ENCODE measurements around the gene NCOA1. TPM values are rescaled to one million over a fixed set of nuclear protein-coding genes. Genes with fewer than 3 reads are reported as not detected.

Gene NCOA1
- total RNA-seq, 4 donors from 2014 or later: 33.9 to 91.2 (median 60.1) TPM

DNA sequence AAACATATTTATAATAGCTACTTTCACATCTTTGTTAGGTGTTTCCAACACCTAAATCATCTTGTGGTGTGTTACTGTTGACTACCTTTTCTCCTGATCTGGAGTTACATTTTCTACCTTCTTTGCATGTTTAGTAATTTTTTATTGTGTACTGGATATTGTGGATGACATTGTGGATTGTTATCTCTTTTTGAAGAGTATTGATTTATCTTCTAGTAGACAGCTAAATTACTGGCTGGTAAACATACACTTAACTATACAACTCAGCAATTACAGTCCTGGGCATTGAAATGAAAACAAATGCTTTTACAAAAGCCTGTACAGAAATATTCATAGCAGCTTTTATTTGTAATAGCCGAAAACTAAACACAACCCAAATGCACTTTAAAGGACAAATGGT, 151.3 kb downstream of the NCOA1 start:
- DNase-seq: no peak
- Histone ChIP-seq H3K27me3 (no peaks in the 10 kb centered on the region), H3K9me3 (no peaks in the 10 kb centered on the region), H3K27ac (no peak overlapping the region), H3K36me3 (no peaks in the 10 kb centered on the region), H3K4me3 (no peak overlapping the region), H3K4me1 (no peaks in the 10 kb centered on the region)
- in situ Hi-C loops (cut with MboI; ENCODE audit: low sequenced_read_pairs in 4 of 4) (no loop called here), intact Hi-C loops (cut with DNase I; ENCODE audit: low total_unique reads) (no loop called here)
- TF ChIP-seq, protein P1, sequence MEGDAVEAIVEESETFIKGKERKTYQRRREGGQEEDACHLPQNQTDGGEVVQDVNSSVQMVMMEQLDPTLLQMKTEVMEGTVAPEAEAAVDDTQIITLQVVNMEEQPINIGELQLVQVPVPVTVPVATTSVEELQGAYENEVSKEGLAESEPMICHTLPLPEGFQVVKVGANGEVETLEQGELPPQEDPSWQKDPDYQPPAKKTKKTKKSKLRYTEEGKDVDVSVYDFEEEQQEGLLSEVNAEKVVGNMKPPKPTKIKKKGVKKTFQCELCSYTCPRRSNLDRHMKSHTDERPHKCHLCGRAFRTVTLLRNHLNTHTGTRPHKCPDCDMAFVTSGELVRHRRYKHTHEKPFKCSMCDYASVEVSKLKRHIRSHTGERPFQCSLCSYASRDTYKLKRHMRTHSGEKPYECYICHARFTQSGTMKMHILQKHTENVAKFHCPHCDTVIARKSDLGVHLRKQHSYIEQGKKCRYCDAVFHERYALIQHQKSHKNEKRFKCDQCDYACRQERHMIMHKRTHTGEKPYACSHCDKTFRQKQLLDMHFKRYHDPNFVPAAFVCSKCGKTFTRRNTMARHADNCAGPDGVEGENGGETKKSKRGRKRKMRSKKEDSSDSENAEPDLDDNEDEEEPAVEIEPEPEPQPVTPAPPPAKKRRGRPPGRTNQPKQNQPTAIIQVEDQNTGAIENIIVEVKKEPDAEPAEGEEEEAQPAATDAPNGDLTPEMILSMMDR (IDR thresholded peaks at IDR 0.05 in 4 of 5, conservative IDR thresholded peaks at IDR 0.05 in 1 of 5): no peak
- TF ChIP-seq POLR2A (IDR thresholded peaks at IDR 0.05): no peak
- no peak for ATAC-seq

DNA sequence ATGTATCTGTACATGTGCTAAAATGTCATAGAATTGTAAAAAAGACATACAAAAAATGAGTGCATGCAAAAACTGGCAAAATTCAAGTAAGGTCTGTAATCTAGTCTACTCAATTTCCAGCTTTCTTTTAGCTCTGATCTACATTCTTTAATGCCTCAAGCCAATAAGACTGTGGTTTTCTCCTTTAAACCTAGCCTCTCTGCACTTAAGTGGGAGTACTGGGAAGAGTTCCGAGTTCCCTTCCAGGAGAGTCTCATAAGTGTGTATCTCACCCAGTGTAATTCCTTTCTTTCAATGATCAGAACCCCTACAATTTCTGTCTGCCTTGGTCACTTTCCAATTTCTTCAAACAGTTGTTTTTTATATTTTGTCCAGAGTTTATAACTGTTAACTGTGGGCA, 152.0 kb downstream of the NCOA1 start:
- intact Hi-C loops (cut with DNase I; ENCODE audit: low total_unique reads): no loop called here
- H3K9me3 ChIP-seq: no peaks in the 10 kb centered on the region
- in situ Hi-C loops (cut with MboI; ENCODE audit: low sequenced_read_pairs in 4 of 4): no loop called here

DNA sequence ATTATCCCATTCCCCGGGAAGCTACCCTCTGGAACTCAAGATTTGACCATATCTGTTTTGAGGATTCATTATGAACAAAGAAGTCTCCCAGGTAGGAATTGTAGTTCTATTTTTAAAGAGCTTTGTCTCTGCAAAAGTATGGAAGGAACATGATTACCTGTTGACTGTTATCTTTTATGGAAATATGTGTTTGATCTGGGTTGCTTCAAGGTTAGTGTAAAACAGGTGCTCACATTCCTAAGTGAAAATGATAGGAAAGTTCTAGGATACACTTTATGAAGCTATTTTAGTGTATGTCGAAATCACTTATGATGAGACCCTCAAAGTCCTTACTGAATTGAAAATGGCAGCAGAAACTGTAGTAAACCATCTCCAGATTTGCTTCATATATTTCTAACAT, 153.0 kb downstream of the NCOA1 start:
- no peaks in the 10 kb centered on the region for H3K4me1 ChIP-seq
- no peak overlapping the region for H3K27ac ChIP-seq
- no peak for DNase-seq
- H3K4me3 ChIP-seq: no peak overlapping the region
- intact Hi-C loops (cut with DNase I; ENCODE audit: low total_unique reads) (no loop called here), in situ Hi-C loops (cut with MboI; ENCODE audit: low sequenced_read_pairs in 4 of 4) (no loop called here)
- no peak for ATAC-seq
- H3K36me3 ChIP-seq: no peaks in the 10 kb centered on the region
- no peaks in the 10 kb centered on the region for H3K27me3 ChIP-seq
- no peak for TF ChIP-seq POLR2A (IDR thresholded peaks at IDR 0.05)
- TF ChIP-seq, protein P1 (IDR thresholded peaks at IDR 0.05 in 4 of 5, conservative IDR thresholded peaks at IDR 0.05 in 1 of 5): no peak
- H3K9me3 ChIP-seq: no peaks in the 10 kb centered on the region

More for the DNA sequence above, 152.0 kb downstream of the NCOA1 start:
- Histone ChIP-seq H3K27ac (no peak overlapping the region), H3K36me3 (no peaks in the 10 kb centered on the region), H3K27me3 (no peaks in the 10 kb centered on the region), H3K4me1 (no peaks in the 10 kb centered on the region), H3K4me3 (no peak overlapping the region)
- TF ChIP-seq POLR2A (IDR thresholded peaks at IDR 0.05): no peak
- TF ChIP-seq, protein P1 (IDR thresholded peaks at IDR 0.05 in 4 of 5, conservative IDR thresholded peaks at IDR 0.05 in 1 of 5): no peak
- no peak for ATAC-seq
- DNase-seq: no peak

DNA sequence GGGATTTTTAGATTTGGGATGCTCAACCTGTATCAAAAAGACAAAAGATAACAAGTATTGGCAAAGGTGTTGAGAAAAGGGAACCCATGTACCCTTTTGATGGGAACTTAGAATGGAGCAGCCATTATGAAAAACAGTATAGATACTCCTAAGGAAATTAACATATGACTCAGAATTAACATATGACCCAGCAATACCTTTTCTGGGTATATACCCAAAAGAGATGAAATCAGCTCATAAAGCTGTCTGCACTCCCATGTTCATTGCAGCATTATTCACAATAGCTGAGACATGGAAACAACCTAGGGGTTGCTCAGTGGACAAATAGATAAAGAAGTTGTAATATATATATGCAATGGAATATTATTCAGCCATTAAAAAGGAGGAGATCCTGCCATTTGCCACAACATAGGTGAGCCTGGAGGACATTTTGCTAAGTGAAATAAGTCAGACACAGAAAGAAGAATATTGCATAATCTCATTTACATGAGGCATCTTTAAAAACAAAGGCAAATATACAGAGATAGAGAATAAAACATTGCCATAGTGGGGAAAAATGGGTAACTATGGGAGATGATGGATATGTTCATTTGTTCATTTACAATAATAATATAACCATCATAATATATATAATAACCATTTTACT, 160.1 kb downstream of the NCOA1 start:
- H3K36me3 ChIP-seq: no peaks in the 10 kb centered on the region
- in situ Hi-C loops (cut with MboI; ENCODE audit: low sequenced_read_pairs in 4 of 4) (no loop called here), intact Hi-C loops (cut with DNase I; ENCODE audit: low total_unique reads) (no loop called here)
- no peak for ATAC-seq
- no peak for TF ChIP-seq POLR2A (IDR thresholded peaks at IDR 0.05)
- TF ChIP-seq, protein P1 (IDR thresholded peaks at IDR 0.05 in 4 of 5, conservative IDR thresholded peaks at IDR 0.05 in 1 of 5): no peak
- no peak overlapping the region for H3K4me3 ChIP-seq
- no peaks in the 10 kb centered on the region for H3K9me3 ChIP-seq
- H3K27ac ChIP-seq: no peak overlapping the region
- H3K27me3 ChIP-seq: no peaks in the 10 kb centered on the region
- DNase-seq: no peak
- peaks cover 17 to 19% of the 10 kb centered on the region in 2 donors for H3K4me1 ChIP-seq

DNA sequence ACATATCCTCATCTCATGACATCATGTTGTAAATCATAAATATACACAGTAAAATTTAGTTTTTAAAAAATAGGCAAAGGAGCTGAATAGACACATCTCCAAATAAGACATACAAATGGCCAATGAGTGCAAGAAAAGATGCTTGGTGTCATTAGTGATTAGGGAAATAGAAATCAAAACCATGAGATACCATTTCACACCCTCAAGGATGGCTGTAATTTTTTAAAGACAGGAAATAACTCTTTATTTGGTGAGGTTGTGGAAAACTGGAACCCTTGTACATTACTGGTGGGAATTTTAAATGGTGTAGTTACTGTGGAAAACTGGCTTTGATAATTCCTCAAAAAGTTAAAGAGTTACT, 160.6 kb downstream of the NCOA1 start:
- no peak overlapping the region for H3K4me3 ChIP-seq
- no peaks in the 10 kb centered on the region for H3K27me3 ChIP-seq
- peaks cover 17 to 24% of the 10 kb centered on the region in 2 donors for H3K4me1 ChIP-seq
- ATAC-seq (no peak), DNase-seq (no peak)
- peak overlapping the region in 3 of 4 donors; percentile 68 to 82 (median 73) for H3K27ac ChIP-seq
- in situ Hi-C loops (cut with MboI; ENCODE audit: low sequenced_read_pairs in 4 of 4): no loop called here
- TF ChIP-seq POLR2A (IDR thresholded peaks at IDR 0.05): no peak
- TF ChIP-seq, protein P1 (IDR thresholded peaks at IDR 0.05 in 4 of 5, conservative IDR thresholded peaks at IDR 0.05 in 1 of 5): no peak
- intact Hi-C loops (cut with DNase I; ENCODE audit: low total_unique reads): no loop called here
- no peaks in the 10 kb centered on the region for H3K36me3 ChIP-seq
- no peaks in the 10 kb centered on the region for H3K9me3 ChIP-seq
